ENCODE measurements around the gene TRIP6.
"Not testable (repeated sequence)": the region's sequence is repeated elsewhere in the genome, so short reads cannot be mapped to it uniquely, and the experiment has no call there.

Gene TRIP6

DNA sequence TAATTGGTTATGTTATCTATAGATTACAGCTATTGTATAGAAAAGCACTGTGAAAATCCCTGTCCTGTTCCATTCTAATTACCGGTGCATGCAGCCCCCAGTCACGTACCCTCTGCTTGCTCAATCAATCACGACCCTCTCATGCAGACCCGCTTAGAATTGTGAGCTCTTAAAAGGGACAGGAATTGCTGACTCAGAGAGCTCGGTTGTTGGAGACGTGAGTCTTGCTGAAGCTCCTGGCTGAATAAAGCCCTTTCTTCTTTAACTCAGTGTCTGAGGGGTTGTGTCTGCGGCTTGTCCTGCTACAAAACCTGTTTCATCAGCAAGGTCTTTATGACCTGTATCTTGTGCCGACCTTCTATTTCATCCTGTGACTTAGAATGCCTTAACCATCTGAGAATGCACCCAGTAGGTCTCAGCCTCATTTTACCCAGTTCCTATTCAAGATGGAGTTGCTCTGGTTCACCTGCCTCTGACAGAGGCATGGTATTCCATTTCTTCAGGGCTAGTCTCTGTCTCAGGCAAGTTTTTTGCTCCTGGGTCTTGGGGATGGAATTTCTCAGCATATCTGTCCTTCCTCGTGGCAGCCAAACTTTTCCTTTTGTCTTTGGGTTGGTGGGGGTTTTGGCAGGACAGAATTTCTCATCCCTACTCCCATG lies 52.7 kb downstream of the TRIP6 start:
- DNase-seq, result not testable (repeated sequence)

DNA sequence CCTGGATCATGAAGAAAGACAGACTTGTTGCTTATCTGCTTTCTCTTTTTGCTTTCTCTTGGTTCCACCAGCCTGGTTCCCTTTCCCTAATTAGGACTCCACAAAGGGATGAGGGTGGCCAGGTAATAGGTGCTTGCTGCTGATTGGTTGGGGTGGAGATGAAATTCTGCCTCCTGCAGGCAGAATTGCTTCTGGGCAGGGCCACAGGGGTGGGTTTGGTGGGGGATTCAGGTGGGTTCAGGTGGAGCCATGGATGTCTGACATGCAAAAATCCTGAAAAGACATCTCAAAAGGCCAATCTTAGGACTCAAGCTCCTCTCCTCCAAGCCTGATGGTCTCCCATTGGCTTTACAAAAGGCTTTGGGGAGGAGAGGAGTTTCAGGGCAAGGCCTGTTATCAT lies 53.9 kb downstream of the TRIP6 start:
- no peak for DNase-seq
